NCI-H128 (cell line): ENCODE measurements around the gene SHROOM3.

Experiments
- DNase-seq: peaks from one replicate; lab custom pipeline; 2025; ENCODE audit not compliant: unreplicated experiment; lab: John Stamatoyannopoulos, UW

Gene SHROOM3

DNA sequence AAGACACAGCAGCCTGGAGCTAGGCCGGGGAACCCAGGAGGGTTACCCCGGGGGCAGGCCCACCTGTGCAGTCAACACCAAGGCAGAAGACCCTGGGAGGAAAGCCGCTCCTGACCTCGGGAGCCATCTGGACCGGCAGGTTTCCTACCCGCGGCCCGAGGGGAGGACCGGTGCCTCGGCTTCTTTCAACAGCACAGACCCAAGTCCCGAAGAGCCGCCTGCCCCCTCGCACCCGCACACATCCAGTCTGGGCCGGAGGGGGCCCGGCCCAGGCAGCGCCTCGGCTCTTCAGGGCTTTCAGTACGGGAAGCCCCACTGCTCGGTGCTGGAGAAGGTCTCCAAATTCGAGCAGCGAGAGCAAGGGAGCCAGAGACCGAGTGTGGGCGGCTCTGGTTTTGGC is 305.2 kb downstream of the SHROOM3 start:
- no peak for DNase-seq

- no peak for DNase-seq
Measured at GRCh38 chr4:76740866-76741662, 306.0 kb downstream of the SHROOM3 start.

- no peak for DNase-seq
Measured at GRCh38 chr4:76741663-76742020, 306.6 kb downstream of the SHROOM3 start.

- DNase-seq: no peak
Measured at GRCh38 chr4:76744241-76744921, 309.4 kb downstream of the SHROOM3 start.

- DNase-seq: no peak
Measured at GRCh38 chr4:76745240-76745639, 310.2 kb downstream of the SHROOM3 start.

DNA sequence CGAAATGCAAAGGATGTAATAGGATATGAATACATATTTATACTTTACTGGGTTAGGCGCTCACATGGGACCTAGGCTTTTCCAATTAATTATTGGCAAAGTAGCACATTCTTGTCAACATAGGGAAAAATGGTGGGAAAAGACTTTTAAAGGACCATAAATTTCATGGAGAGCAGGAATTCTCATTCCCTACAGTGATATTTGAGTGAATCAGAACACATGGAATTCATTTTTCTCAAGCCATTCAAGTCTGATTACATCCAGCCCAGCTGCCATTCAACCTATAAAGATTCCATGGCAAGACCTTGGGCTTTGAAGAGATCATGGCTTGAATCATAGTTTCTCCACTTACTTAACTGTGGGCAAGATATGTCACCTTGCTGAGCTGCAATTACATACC is 312.5 kb downstream of the SHROOM3 start:
- no peak for DNase-seq

GRCh38 chr4:76748649-76749048 is 313.6 kb downstream of the SHROOM3 start:
- DNase-seq: no peak

DNA sequence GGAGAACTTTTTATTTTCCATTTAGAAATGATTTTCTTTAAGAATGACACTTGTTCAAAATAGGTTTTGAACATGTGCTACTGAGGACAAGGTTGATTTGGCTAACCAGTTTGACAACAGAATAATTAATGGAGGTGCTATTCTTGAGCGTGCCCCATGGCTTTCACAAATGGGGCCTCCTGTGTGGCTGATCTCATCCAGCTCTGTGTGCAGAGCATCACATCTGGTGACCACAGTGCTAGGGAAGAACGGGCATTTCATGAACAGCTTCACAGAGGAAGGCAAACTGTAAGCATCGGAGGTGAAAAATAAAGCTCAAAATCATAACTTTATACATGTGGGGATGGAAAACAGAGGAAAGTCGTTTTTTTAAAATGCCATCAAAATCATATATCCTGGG is 314.3 kb downstream of the SHROOM3 start:
- DNase-seq: no peak

- no peak for DNase-seq
Measured at GRCh38 chr4:76750716-76751115, 315.7 kb downstream of the SHROOM3 start.

- no peak for DNase-seq
Measured at GRCh38 chr4:76751612-76752343, 316.7 kb downstream of the SHROOM3 start.

DNA sequence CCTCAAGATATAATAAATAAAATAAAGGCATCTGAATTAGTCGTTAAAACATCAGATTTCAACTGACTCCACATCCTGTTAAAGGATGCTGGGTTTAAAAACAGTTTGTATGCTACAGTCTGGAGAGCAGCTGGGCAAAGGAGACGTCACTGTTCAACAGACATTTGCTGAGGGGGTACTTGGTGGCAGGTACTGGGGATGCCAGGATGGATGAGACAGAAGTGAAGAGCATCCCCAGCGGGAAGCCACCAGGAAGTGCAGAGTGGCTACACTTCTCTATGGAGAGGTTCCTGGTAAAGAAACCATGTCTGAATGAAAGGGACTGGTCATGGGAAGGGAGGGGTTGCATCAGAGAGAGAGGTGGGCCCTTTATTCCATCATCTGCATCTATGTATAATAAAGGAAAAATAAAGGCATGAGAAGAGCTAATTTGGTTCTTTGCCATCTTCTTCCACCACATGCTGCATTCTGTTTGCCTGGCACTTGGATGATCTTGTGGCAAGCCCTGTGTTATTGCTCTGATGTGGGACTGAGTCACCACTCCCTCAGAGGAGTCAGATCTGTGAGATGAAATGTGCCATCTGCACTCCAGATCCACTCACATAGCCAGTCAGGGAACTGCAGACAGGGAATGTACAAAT is 318.0 kb downstream of the SHROOM3 start:
- no peak for DNase-seq

- DNase-seq: no peak
Measured at GRCh38 chr4:76753814-76754213, 318.8 kb downstream of the SHROOM3 start.

- DNase-seq: no peak
Measured at GRCh38 chr4:76754439-76754838, 319.4 kb downstream of the SHROOM3 start.

DNA sequence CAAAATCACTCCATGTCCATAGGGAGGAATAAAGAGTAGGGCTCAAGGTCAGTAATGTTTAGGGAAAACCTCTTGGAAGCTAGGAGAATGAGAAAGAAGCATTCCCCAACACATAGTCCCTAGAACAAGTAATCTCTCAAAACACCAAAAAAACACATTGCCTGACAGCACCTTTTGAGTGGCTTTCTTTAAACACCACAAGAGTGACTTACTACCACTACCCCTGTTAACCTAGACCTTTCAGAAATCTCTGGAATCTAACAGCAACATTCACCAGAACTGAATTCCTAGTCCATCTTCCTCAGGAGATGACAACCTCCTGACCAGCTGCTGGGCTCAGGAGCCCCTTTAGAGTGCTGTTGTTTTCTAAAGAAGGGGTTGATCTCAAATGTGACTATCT is 320.7 kb downstream of the SHROOM3 start:
- no peak for DNase-seq

DNA sequence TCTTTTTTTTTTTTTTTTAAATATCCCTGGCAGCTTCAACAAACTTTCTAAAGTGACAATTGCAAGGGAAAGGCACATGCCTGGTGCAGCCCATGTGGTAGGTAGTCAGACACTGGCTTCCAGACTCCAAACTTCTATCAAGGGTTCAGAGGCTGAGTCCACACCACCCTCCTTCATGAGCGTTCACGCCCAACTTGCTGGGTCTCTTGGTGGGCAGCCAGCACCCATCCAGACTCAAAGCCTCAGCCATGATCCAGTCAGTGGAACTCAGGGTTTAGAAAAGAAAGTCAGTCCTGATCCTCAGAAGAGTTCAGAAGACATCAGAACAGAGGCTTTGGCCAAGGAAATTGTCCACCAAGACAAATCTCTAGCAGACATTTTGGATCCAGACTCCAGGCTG is 321.4 kb downstream of the SHROOM3 start:
- DNase-seq: no peak

- DNase-seq: no peak
Measured at GRCh38 chr4:76757418-76757939, 322.4 kb downstream of the SHROOM3 start.

- DNase-seq: no peak
Measured at GRCh38 chr4:76758290-76758882, 323.4 kb downstream of the SHROOM3 start.

- DNase-seq: no peak
Measured at GRCh38 chr4:76758996-76759395, 324.0 kb downstream of the SHROOM3 start.

- DNase-seq: no peak
Measured at GRCh38 chr4:76760193-76760592, 325.2 kb downstream of the SHROOM3 start.

GRCh38 chr4:76762137-76763130 is 327.4 kb downstream of the SHROOM3 start:
- no peak for DNase-seq
